HG03060 (cell line): ENCODE data around the gene IL2RA.
"Not testable (repeated sequence)": the region's sequence is repeated elsewhere in the genome, so short reads cannot be mapped to it uniquely, and the experiment has no call there.

Experiments used
- ATAC-seq: cut with Tn5 transposase; IDR thresholded peaks from one replicate; pipeline ENCODE4 v1.9.1; 2021; ENCODE audit warnings: low read depth, moderate number of reproducible peaks; ENCODE audit not compliant: unreplicated experiment

The IL2RA gene

DNA sequence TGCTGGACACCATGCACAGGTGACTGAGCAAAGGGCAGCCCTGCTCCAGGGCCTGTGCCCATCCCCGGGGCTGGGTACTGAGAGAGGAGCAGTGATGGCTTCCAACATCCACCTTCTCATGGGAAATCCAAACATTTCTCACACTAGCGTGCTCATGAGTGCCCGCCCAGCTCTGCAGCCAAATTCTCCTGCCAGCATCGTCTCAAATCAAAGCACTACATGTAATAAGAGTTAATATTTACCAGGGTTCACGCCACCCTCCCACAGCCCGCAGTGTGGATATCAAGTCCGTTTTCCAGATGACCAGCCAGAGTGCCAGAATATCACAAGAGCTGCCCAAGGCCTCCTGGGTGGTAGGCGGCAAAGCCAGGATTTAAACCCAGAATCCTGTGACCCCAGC is 96.9 kb downstream of the IL2RA start:
- no peak for ATAC-seq

DNA sequence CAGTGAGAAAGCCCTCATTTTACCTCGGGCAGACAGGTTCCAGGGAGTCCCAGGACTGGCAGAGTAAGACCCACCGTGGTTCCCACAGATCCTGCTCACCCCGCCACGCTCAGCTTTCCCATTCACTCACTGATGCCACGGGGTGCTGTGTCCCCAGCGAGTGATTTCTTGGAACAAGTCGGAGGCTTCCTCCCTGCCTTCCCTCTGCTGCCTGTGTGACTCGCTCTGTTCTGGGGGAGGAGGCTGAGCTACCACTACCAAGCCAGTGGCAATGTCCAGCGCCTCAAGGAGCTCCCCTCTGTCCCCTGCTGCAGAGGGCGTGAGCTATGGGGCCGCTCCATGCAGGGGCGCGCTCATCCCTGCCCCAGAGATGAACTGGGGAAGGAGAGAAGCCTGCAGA is 97.4 kb downstream of the IL2RA start:
- ATAC-seq, result no peak

- no peak for ATAC-seq
Observed at GRCh38 chr10:5963591-5963990, 98.6 kb downstream of the IL2RA start.

DNA sequence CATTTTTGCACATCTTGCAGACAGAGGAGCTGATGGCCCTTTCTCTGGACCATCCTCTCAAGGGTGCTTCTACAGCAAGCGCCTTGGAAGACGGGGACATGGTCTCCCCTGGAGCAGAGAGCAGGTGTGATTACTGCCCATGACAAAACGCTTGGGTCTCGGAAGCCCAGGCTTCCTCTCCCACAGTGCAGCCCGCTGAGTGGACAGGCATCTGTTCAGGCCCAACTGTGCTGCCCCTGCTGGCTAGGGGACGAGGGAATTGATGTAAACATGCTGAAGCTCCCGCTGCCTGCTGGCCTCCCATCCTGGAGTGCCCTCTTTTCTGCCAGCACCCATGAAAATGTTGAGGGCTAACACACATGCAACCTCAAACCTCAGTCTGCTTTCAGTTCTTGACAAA is 99.1 kb downstream of the IL2RA start:
- no peak for ATAC-seq

- ATAC-seq, result not testable (repeated sequence)
Observed at GRCh38 chr10:5962358-5962940, 99.7 kb downstream of the IL2RA start.

DNA sequence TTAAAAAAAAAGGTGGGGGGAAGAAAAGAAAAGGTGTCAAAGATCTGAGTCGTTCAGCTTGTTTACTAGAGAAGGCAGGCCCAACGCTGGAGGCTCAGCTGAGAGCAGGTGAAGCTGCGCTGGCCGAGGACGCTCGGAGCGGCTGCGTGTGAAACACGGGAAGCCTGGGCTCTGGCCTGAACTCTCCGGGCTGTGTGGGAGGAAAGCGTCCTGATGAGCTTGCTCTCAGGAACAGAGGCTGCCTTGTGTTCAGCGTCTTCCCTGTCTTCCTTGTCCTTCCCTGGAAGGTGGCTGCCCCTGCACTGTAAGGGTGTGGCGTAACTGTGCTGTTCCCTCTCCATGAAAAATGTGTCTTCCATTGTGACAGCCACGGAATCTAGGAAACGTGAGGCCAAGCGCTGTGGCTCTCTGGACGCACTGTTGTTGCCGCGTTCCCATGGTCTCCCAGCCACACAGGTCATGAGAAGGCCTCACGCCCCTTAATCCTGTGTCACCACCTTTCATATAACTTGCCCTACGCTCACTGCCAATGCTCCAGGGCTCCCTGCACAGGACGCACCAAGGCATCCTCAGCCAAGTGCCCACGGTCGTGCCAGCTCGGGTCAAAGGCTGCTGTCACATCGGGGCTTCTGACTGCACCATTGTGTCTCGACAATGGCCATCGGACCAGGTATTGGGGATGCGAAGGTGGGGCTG is 100.6 kb downstream of the IL2RA start:
- ATAC-seq, result no peak

DNA sequence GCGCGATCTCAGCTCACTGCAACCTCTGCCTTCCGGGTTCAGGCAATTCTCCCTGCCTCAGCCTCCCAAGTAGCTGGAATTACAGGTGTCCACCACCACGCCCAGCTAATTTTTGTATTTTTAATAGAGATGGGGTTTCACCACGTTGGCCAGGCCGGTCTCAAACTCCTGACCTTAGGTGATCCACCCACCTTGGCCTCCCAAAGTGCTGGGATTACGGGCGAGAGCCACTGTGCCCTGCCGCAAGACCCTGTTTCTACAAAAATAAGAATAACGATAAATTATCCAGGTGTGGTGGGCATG is 101.2 kb downstream of the IL2RA start:
- ATAC-seq, result not testable (repeated sequence)
